Sciatic nerve (tissue), 2 donors: ENCODE data around the gene OR7D4. TPM values are rescaled to one million over a fixed set of nuclear protein-coding genes. Genes with fewer than 3 reads are reported as not detected.
"Not testable (repeated sequence)": the region's sequence is repeated elsewhere in the genome, so short reads cannot be mapped to it uniquely, and the experiment has no call there.

Source experiments
- ATAC-seq: fragments of 200-7000 bp; cut with Tn5 transposase; one replicate; pipeline ENCODE4 v1.9.1; 2020; ENCODE audit warnings: mild to moderate bottlenecking, moderate library complexity
- DNase-seq: peaks from one replicate; pipeline ENCODE4 v3.0.0-alpha.2; 2020; ENCODE audit warnings: low spot score
- intact Hi-C: fragments of 100-400 bp; cut with DNase I; formaldehyde crosslinking; loops from one replicate; pipeline ENCODE4 v1.14.2; 2022
- total RNA-seq: library from RNA; stranded (reverse); fragmentation: NEBNext Ultra II Directional; extraction: Animal tissue kit (Norgen Biotek cat#: 25700); gene quantifications from one replicate; pipeline ENCODE4 v1.2.1, GENCODE V29; 2021
- donor health status: DM: no; HTN: no; CAD: no.
- donor health status: DM: no; HTN: no; CAD: no.

The OR7D4 gene
- total RNA-seq = not detected

GRCh38 chr19:9219489-9219888 is at the start of gene OR7D4:
Gene OR7D4, minus strand, starts transcription at chr19:9219589. Its CDS starts 4,752 bp downstream, at chr19:9214837.
- DNase-seq (no peak), ATAC-seq (no peak)
- intact Hi-C loops = no loop called here

- ATAC-seq (no peak), DNase-seq (no peak)
- intact Hi-C loops = no loop called here
These were observed 31.8 kb upstream of the OR7D4 start for GRCh38 chr19:9251236-9251635.

DNA sequence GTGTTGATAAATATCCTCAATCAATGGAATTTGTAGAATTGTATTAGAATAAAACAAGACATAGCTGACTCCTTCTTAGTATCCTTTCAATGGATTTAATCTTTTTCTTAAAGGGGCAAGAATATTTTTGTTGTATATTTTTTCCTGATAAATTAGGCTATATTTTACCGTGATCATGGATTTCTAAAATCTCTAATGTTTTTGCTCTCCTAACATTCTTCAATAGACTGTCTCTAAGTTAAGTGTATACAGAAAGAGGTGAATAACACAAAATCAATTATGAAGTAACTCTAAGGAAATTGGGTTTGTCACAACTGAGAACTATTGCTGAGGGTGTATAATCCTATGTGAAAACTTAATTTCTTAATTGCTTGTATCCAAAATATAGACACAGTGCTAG is 31.2 kb upstream of the OR7D4 start, which contains the start of gene OR7E24:
Gene OR7E24 (plus strand): TSS at position 301 of the 400 bp plus-strand sequence. CDS start 114 bp downstream, outside the sequence.
- DNase-seq (no peak), ATAC-seq (no peak)
- intact Hi-C loops = no loop called here

DNA sequence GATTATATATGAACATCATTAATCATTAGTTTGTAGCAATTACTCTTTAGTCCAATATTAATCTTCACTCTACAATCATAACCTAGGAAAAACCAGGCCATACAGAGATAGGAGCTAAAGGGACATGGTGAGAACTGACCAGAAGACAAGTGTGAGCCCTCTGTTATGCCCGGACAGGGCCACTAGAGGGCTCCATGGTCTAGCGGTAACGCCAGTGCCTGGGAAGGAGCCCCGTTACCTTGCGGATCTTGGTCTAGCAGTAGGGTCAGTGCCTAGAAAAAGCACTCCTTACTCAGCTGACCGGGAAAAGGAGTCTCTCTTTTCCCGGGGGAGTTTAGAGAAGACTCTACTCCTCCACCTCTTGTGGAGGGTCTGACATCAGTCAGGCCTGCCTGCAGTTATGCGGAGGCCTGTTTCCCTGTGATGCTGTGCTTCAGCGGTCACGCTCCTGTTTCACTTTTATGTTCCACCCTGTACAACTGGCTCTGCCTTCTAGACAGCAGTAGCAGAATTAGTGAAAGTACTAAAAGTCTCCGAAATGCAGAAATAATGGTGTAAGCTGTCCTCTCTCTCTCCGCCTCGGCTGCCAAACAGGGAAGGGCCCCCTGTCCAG is 13.8 kb downstream of the OR7D4 start:
- DNase-seq (peak; percentile 82), ATAC-seq (peak; percentile 85)
- intact Hi-C loops = no loop called here

GRCh38 chr19:9198044-9198443 is 21.3 kb downstream of the OR7D4 start:
- DNase-seq, intact Hi-C loops, ATAC-seq: not testable (repeated sequence)

GRCh38 chr19:9189535-9189934 is 29.9 kb downstream of the OR7D4 start:
- intact Hi-C loops = no loop called here
- DNase-seq (no peak), ATAC-seq (no peak)

- DNase-seq (no peak), ATAC-seq (no peak)
- intact Hi-C loops = no loop called here
These were observed 32.2 kb downstream of the OR7D4 start for GRCh38 chr19:9187191-9187590.

- ATAC-seq (no peak), DNase-seq (no peak)
- intact Hi-C loops = no loop called here
These were observed 36.4 kb downstream of the OR7D4 start for GRCh38 chr19:9183000-9183399.

- no peak for DNase-seq
- intact Hi-C loops = no loop called here
- no peak for ATAC-seq
These were observed 40.5 kb downstream of the OR7D4 start, which contains the start of gene OR7D2 for GRCh38 chr19:9178901-9179300. Gene OR7D2, plus strand, starts transcription at chr19:9178979. Its CDS starts 6,803 bp downstream, at chr19:9185782.

DNA sequence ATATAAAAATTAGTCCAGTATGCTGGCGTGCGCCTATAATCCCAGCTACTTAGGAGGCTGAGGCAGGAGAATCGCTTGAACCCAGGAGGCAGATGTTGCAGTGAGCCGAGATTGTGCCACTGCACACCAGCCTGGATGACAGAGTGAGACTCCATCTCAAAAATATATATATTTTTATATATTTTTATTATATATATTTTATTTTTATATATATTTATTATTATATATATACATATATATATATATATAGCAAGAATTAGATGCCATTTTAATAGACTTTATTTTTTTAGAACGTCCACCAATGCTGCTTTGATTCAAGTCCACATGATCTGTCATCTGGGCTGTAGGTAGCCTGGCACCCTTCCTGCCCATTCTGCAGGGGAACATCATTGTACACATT is 44.1 kb downstream of the OR7D4 start:
- intact Hi-C loops = no loop called here
- ATAC-seq (no peak), DNase-seq (no peak)

DNA sequence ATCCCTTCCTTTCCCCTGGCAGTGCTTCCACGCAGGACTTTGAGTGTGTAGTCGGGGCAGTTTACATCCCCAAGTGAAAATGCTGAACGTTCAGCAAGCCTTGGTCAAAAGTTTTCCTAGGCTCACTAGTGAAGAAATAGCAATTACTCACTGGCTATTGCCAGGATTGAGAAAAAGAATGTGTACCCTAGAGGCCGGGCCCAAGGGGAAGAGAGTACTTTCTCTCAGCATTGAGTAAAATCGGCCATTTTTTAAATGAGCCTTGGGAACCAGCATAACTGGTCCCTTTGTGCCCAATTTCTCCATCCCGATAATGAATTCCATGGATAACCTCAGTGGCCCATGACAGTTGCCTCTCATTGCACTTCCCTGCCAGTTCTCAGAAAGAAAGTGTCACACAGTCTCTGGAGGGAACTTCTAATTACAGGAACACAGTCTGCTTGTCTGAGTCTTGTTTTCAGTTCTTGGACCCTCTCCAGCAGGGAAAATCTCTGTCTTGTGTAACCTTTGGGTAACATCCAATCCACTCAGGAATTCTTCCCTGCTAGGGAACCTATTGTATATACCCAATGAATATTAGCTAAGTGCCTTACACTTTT is 47.9 kb downstream of the OR7D4 start:
- intact Hi-C loops = no loop called here
- ATAC-seq (no peak), DNase-seq (no peak)

- DNase-seq (no peak), ATAC-seq (no peak)
- intact Hi-C loops = no loop called here
These were observed 52.5 kb downstream of the OR7D4 start for GRCh38 chr19:9166846-9167245.

DNA sequence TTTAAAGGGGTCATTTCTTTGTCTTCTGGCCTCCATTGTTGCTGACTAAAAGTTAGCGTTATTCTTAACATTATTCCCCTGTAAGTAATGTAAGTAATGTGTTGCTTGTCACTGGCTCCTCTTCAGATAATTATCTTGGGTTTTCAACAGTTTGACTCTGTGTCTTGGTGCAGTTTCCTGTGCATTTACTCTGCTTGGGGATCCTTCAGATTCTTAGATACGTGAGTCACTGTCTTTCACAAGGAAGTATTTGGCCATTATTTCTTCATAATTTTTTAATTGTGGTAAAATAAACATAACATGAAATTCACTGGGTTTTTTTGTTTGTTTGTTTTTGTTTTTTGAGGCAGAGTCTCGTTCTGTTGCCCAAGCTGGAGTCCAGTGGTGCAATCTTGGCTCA is 54.1 kb downstream of the OR7D4 start:
- DNase-seq = no peak
- no peak for ATAC-seq
- intact Hi-C loops = no loop called here

DNA sequence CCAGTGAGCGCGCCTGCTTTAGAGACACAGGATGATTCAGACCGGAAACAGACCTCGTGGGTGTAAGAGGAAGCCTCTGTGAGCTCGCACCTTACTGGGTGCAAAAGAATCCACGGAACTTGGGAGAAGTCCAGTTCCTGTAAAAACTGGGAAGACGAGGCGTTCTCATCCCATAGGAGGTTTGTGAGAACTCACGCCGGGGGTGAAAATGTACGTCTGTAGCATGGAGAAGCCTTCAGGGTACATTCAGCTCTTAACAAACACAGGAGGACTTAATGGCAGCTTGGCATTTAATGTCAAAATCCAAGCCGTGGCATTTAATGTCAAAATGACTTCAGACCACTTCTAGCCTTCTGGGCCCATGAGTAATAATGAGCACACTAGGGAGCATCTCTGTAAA is 58.0 kb downstream of the OR7D4 start:
- intact Hi-C loops = no loop called here
- no peak for DNase-seq
- no peak for ATAC-seq

Other genes starting within 250 kb of the OR7D4 start
- 1.3 TPM for gene MUC16, start 209.2 kb downstream of the OR7D4 start, total RNA-seq
- not detected for gene OR1M1, start 132.5 kb downstream of the OR7D4 start, total RNA-seq
- not detected for gene OR7G2, start 112.1 kb downstream of the OR7D4 start, total RNA-seq
- not detected for gene OR7G1, start 103.8 kb downstream of the OR7D4 start, total RNA-seq
- gene OR7G3, start 92.6 kb downstream of the OR7D4 start, total RNA-seq = not detected
- gene ZNF317, start 79.2 kb downstream of the OR7D4 start, total RNA-seq = 27.6 TPM
- not detected for gene OR7D2, start 40.6 kb downstream of the OR7D4 start, total RNA-seq
- not detected for gene OR7E24, start 31.3 kb upstream of the OR7D4 start, total RNA-seq
- 10.7 TPM for gene ZNF699, start 90.2 kb upstream of the OR7D4 start, total RNA-seq
- gene ZNF559, start 104.6 kb upstream of the OR7D4 start, total RNA-seq = 45.6 TPM
- gene ZNF177, start 143.4 kb upstream of the OR7D4 start, total RNA-seq = 6.2 TPM
- gene ZNF266, start 216.0 kb upstream of the OR7D4 start, total RNA-seq = 28.0 TPM